HCT116 (cell line): ENCODE measurements around the gene KIF1A. TPM values are rescaled to one million over a fixed set of nuclear protein-coding genes. Genes with fewer than 3 reads are reported as not detected.

Source experiments
- ATAC-seq: fragments of 200-7000 bp; cut with Tn5 transposase; 2 replicates; pipeline ENCODE4 v1.9.1; 2020; ENCODE audit warnings: mild to moderate bottlenecking, moderate library complexity
- BruUV-seq: library from RNA; stranded (reverse); fragments of 400-500 nt; replicated peaks from 2 replicates; lab custom pipeline; 2021; lab: Mats Ljungman, UMichigan
- CTCF ChIA-PET: fragments of 300-600 bp; sonication (Branson Sonifier 250); formaldehyde crosslinking; loops from one replicate; lab custom pipeline; 2021; ENCODE audit warnings: antibody characterized with exemption; lab: Charles Lee
- POLR2A ChIA-PET: fragments of 300-600, 350-600 bp; sonication (Branson Sonifier 250); formaldehyde crosslinking; loops from one replicate; lab custom pipeline; 2021; ENCODE audit warnings: antibody characterized with exemption; lab: Charles Lee
- RAD21 ChIA-PET, 2 experiments: fragments of 300-600 bp; sonication (Branson Sonifier 250); formaldehyde crosslinking; loops; one replicate each; lab custom pipeline; 2023; ENCODE audit warnings: low total read pairs in 2 of 2; ENCODE audit not compliant: uncharacterized antibody in 2 of 2, unreplicated experiment in 2 of 2, low non-redundant PET in 1 of 2; lab: Charles Lee
- DNase-seq: peaks from one replicate; pipeline ENCODE4 v3.0.0-alpha.2; 2010; ENCODE audit warnings: low read depth, low spot score
- H2AFZ ChIP-seq: fragments of 200-600 bp; shearing (Covaris generic), sonication (generic); 2 replicates; pipeline ENCODE4 v1.6.1; 2017; ENCODE audit warnings: low read depth, mixed run types, mixed read lengths, antibody characterized with exemption, low read length; ENCODE audit not compliant: poor library complexity, severe bottlenecking
- H3K27ac ChIP-seq: 2 replicates; pipeline ENCODE4 v1.5.1; 2012; ENCODE audit warnings: low read depth, low read length
- H3K27me3 ChIP-seq: fragments of 200-600 bp; sonication (generic); 2 replicates; pipeline ENCODE4 v1.6.1; 2016; ENCODE audit warnings: mixed run types, low read length, mixed read lengths; ENCODE audit not compliant: insufficient read depth
- H3K36me3 ChIP-seq, 2 experiments: fragments of 200-500 bp in 1 of 2; fragments of 200-600 bp in 1 of 2; sonication (Bioruptor generic) in 1 of 2; sonication (generic) in 1 of 2; 2 replicates each; pipeline versions ENCODE4 v1.5.1 to v1.6.1; 2014 to 2016; ENCODE audit warnings: low read length in 2 of 2, inconsistent platforms in 1 of 2, mixed read lengths in 1 of 2, mixed run types in 1 of 2; ENCODE audit not compliant: insufficient read depth in 2 of 2, control insufficient read depth in 1 of 2
- H3K4me1 ChIP-seq, 2 experiments: fragments of 200-600 bp in 1 of 2; sonication (generic) in 1 of 2; 2 replicates each; pipeline versions ENCODE4 v1.5.1 to v1.6.1; 2012 to 2017; ENCODE audit warnings: low read length in 2 of 2, inconsistent platforms in 1 of 2, mild to moderate bottlenecking in 1 of 2, mixed read lengths in 1 of 2, mixed run types in 1 of 2, moderate library complexity in 1 of 2; ENCODE audit not compliant: insufficient read depth in 2 of 2, control insufficient read depth in 1 of 2
- H3K4me2 ChIP-seq: fragments of 200-600 bp; sonication (generic); 2 replicates; pipeline ENCODE4 v1.6.1; 2017; ENCODE audit warnings: mixed run types, low read length, mixed read lengths
- H3K4me3 ChIP-seq, 2 experiments: fragments of 200-600 bp in 1 of 2; sonication (generic) in 1 of 2; replicated peaks in 1 of 2; 2 replicates each; pipeline ENCODE4 v1.5.1; 2011 to 2016; ENCODE audit warnings: low read length in 2 of 2, control low read depth in 1 of 2, low read depth in 1 of 2, mild to moderate bottlenecking in 1 of 2, mixed read lengths in 1 of 2, mixed run types in 1 of 2
- H3K79me2 ChIP-seq: fragments of 200-600 bp; sonication (generic); 2 replicates; pipeline ENCODE4 v1.6.1; 2017; ENCODE audit warnings: mild to moderate bottlenecking, mixed run types, low read length, moderate library complexity, mixed read lengths; ENCODE audit not compliant: insufficient read depth
- H3K9ac ChIP-seq: fragments of 200-600 bp; sonication (generic); 2 replicates; pipeline ENCODE4 v1.6.1; 2016; ENCODE audit warnings: low read length, mixed read lengths
- H3K9me2 ChIP-seq: fragments of 200-600 bp; sonication (generic), shearing (Covaris generic); 2 replicates; pipeline ENCODE4 v1.6.1; 2017; ENCODE audit warnings: mixed run types, mild to moderate bottlenecking, moderate library complexity; ENCODE audit not compliant: insufficient read depth
- H3K9me3 ChIP-seq, 2 experiments: fragments of 200-500 bp in 1 of 2; fragments of 200-600 bp in 1 of 2; sonication (Bioruptor generic) in 1 of 2; sonication (generic) in 1 of 2; 2 replicates each; pipeline ENCODE4 v1.6.1; 2014 to 2017; ENCODE audit warnings: low read length in 2 of 2, mixed read lengths in 2 of 2, inconsistent platforms in 1 of 2, low read depth in 1 of 2, mild to moderate bottlenecking in 1 of 2, mixed run types in 1 of 2, moderate library complexity in 1 of 2; ENCODE audit not compliant: control insufficient read depth in 1 of 2, insufficient read depth in 1 of 2
- H4K20me1 ChIP-seq: fragments of 200-600 bp; sonication (generic), shearing (Covaris generic); 2 replicates; pipeline ENCODE4 v1.6.1; 2017; ENCODE audit warnings: mixed run types, mild to moderate bottlenecking, moderate library complexity; ENCODE audit not compliant: insufficient read depth
- CTCF ChIP-seq, 3 experiments: fragments of 200-600 bp in 1 of 3; sonication (generic) in 1 of 3; IDR thresholded peaks in 2 of 3; conservative IDR thresholded peaks in 1 of 3; 2 replicates each; pipeline ENCODE4 v1.5.1; 2012 to 2017; ENCODE audit warnings: low read depth in 2 of 3, low read length in 2 of 3, antibody characterized with exemption in 1 of 3, borderline replicate concordance in 1 of 3, control low read depth in 1 of 3, mild to moderate bottlenecking in 1 of 3, mixed read lengths in 1 of 3, mixed run types in 1 of 3, moderate library complexity in 1 of 3; ENCODE audit not compliant: insufficient read depth in 1 of 3
- EGR1 ChIP-seq: IDR thresholded peaks from 2 replicates; pipeline ENCODE4 v1.6.1; 2012; ENCODE audit warnings: low read depth
- EZH2 ChIP-seq: fragments of 200-600 bp; sonication (generic); IDR thresholded peaks from 2 replicates; pipeline ENCODE4 v1.6.1; 2017; ENCODE audit warnings: antibody characterized with exemption, mixed run types
- EZH2phosphoT487 ChIP-seq: fragments of 200-600 bp; IDR thresholded peaks from 2 replicates; pipeline ENCODE4 v1.6.1; 2018; ENCODE audit warnings: antibody characterized with exemption, borderline replicate concordance
- FOSL1 ChIP-seq: IDR thresholded peaks from 2 replicates; pipeline ENCODE4 v1.6.1; 2012; ENCODE audit warnings: low read depth
- JUND ChIP-seq: IDR thresholded peaks from 2 replicates; pipeline ENCODE4 v1.6.1; 2012
- RAD21 ChIP-seq: IDR thresholded peaks from 2 replicates; pipeline ENCODE4 v1.6.1; 2012; ENCODE audit warnings: low read depth, mild to moderate bottlenecking
- SIN3A ChIP-seq: IDR thresholded peaks from 2 replicates; pipeline ENCODE4 v1.6.1; 2012; ENCODE audit warnings: low read depth
- ZBTB33 ChIP-seq: IDR thresholded peaks from 2 replicates; pipeline ENCODE4 v1.6.1; 2011; ENCODE audit warnings: mild to moderate bottlenecking, low read length, moderate library complexity; ENCODE audit not compliant: insufficient replicate concordance; ENCODE audit errors: extremely low read depth
- ZNF274 ChIP-seq: fragments of 200-500 bp; sonication (Bioruptor generic); IDR thresholded peaks from 2 replicates; pipeline ENCODE4 v1.6.1; 2014; ENCODE audit warnings: mild to moderate bottlenecking, low read depth, low read length, inconsistent platforms
- intact Hi-C: fragments of 100-400 bp; cut with micrococcal nuclease; formaldehyde crosslinking; loops from 2 replicates; pipeline ENCODE4 v1.10.0; 2022
- total RNA-seq: library from RNA; stranded (reverse); gene quantifications from one replicate; pipeline ENCODE4 v1.2.1, GENCODE V29; 2021; ENCODE audit not compliant: unreplicated experiment

KIF1A gene
- total RNA-seq, 1 experiment from 2014 or later = 0.27 TPM

DNA sequence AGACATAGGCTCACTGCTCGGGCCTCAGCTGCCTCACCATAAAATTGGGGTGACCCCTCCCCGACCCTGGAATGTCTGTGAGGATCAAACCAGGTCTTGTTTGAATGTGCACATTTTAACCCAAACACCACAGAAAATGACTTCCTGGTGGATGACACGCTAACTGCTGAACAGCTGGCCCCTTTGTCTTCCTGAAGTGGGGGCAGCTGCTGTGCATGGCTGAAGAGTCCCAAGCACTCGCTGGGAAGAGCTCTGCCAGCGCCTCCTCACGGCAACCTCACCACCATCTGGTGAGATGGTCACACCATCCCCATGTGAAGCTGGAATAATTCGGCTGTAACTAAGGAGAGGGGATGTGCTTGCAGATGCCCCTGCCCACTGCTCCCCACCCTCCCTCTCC lies 94.3 kb downstream of the KIF1A start:
- Histone ChIP-seq H3K4me3 (no peak overlapping the region), H3K9me3 (no peaks in the 10 kb centered on the region), H3K9me2 (no peaks in the 10 kb centered on the region), H3K9ac (no peak overlapping the region), H3K4me1 (no peaks in the 10 kb centered on the region), H2AFZ (no peak overlapping the region), H3K79me2 (no peaks in the 10 kb centered on the region), H3K4me2 (no peak overlapping the region), H3K27me3 (no peaks in the 10 kb centered on the region), H3K36me3 (no peaks in the 10 kb centered on the region), H4K20me1 (no peaks in the 10 kb centered on the region), H3K27ac (no peak overlapping the region)
- DNase-seq = no peak
- BruUV-seq = no TSS peak
- RAD21 ChIA-PET = no interaction called here
- CTCF ChIA-PET = no interaction called here
- ATAC-seq = no peak
- intact Hi-C loops = no loop called here
- POLR2A ChIA-PET = no interaction called here
- TF ChIP-seq FOSL1 (no peak), EZH2 (no peak), EGR1 (no peak), EZH2phosphoT487 (no peak), JUND (no peak), ZNF274 (no peak), SIN3A (no peak), ZBTB33 (no peak), CTCF (IDR thresholded peaks at IDR 0.05 in 2 of 3, conservative IDR thresholded peaks at IDR 0.05 in 1 of 3; ENCODE audit: borderline replicate concordance in 1 of 3, insufficient read depth in 1 of 3, low read depth in 2 of 3, low read length in 2 of 3) (no peak), RAD21 (no peak)
